GM23338 (cell line): ENCODE measurements around the gene SLX4. TPM values are rescaled to one million over a fixed set of nuclear protein-coding genes. Genes with fewer than 3 reads are reported as not detected.

Source experiments
- ATAC-seq: fragments of 200-7000 bp; cut with Tn5 transposase; 3 replicates; pipeline ENCODE4 v1.9.1; 2020
- DNase-seq: peaks from one replicate; pipeline ENCODE4 v3.0.0-alpha.2; 2015; ENCODE audit warnings: low spot score
- H2AFZ ChIP-seq: fragments of 200-600 bp; sonication (generic); 2 replicates; pipeline ENCODE4 v1.8.0; 2016; ENCODE audit warnings: antibody characterized with exemption, mild to moderate bottlenecking, moderate library complexity
- H3F3A ChIP-seq: fragments of 200-600 bp; sonication (generic); replicated peaks from 2 replicates; pipeline ENCODE4 v1.8.0; 2017; ENCODE audit warnings: antibody characterized with exemption, mixed run types, low read depth
- H3K27ac ChIP-seq: fragments of 200-600 bp; sonication (generic); 2 replicates; pipeline ENCODE4 v1.6.1; 2016; ENCODE audit warnings: low read depth
- H3K27me3 ChIP-seq: fragments of 200-600 bp; sonication (generic); 2 replicates; pipeline ENCODE4 v1.8.0; 2016; ENCODE audit warnings: mild to moderate bottlenecking, mixed run types, moderate library complexity; ENCODE audit not compliant: insufficient read depth
- H3K36me3 ChIP-seq: fragments of 200-600 bp; sonication (generic); 2 replicates; pipeline ENCODE4 v1.8.0; 2016; ENCODE audit warnings: mild to moderate bottlenecking; ENCODE audit not compliant: insufficient read depth
- H3K4me1 ChIP-seq: fragments of 200-600 bp; sonication (generic); 2 replicates; pipeline ENCODE4 v1.8.0; 2016; ENCODE audit warnings: mild to moderate bottlenecking, moderate library complexity; ENCODE audit not compliant: insufficient read depth
- H3K4me2 ChIP-seq: fragments of 200-600 bp; sonication (generic); 2 replicates; pipeline ENCODE4 v1.7.1; 2017; ENCODE audit warnings: mixed run types
- H3K4me3 ChIP-seq: fragments of 200-600 bp; sonication (generic); 2 replicates; pipeline ENCODE4 v1.6.1; 2016; ENCODE audit warnings: mixed run types
- H3K79me2 ChIP-seq: fragments of 200-600 bp; sonication (generic); replicated peaks from 2 replicates; pipeline ENCODE4 v1.8.0; 2017; ENCODE audit warnings: mild to moderate bottlenecking; ENCODE audit not compliant: insufficient read depth
- H3K9me2 ChIP-seq: fragments of 200-600 bp; sonication (generic); 2 replicates; pipeline ENCODE4 v1.8.0; 2017; ENCODE audit not compliant: insufficient read depth
- H4K20me1 ChIP-seq: fragments of 200-600 bp; sonication (generic); replicated peaks from 2 replicates; pipeline ENCODE4 v1.8.0; 2017; ENCODE audit warnings: mild to moderate bottlenecking; ENCODE audit not compliant: insufficient read depth
- H3K27ac Mint-ChIP-seq: 2 replicates; pipeline ENCODE4 v1.8.0; 2020; ENCODE audit warnings: inconsistent platforms, mild to moderate bottlenecking, moderate library complexity, mixed read lengths
- H3K27me3 Mint-ChIP-seq: 3 replicates; pipeline ENCODE4 v1.8.0; 2022; ENCODE audit warnings: low read depth, mild to moderate bottlenecking, moderate library complexity, mixed read lengths, inconsistent platforms; ENCODE audit not compliant: insufficient read depth, poor library complexity
- H3K36me3 Mint-ChIP-seq: 3 replicates; pipeline ENCODE4 v1.8.0; 2021; ENCODE audit warnings: low read depth, mild to moderate bottlenecking, inconsistent platforms, moderate library complexity, mixed read lengths
- H3K4me1 Mint-ChIP-seq: 3 replicates; pipeline ENCODE4 v1.8.0; 2020; ENCODE audit warnings: mild to moderate bottlenecking, inconsistent platforms, mixed read lengths
- H3K4me3 Mint-ChIP-seq: 3 replicates; pipeline ENCODE4 v1.8.0; 2021; ENCODE audit warnings: moderate library complexity, mild to moderate bottlenecking, inconsistent platforms, mixed read lengths
- H3K9me3 Mint-ChIP-seq: 3 replicates; pipeline ENCODE4 v1.8.0; 2020; ENCODE audit warnings: moderate library complexity, mild to moderate bottlenecking, inconsistent platforms, mixed read lengths
- CREB1 ChIP-seq: fragments of 250-450 bp; sonication (Bioruptor Pico); IDR thresholded peaks from 2 replicates; pipeline ENCODE4 v1.5.0; 2020; ENCODE audit warnings: low read depth, mild to moderate bottlenecking, moderate library complexity
- ETS1 ChIP-seq: IDR thresholded peaks from 2 replicates; pipeline ENCODE4 v1.6.1; 2016; ENCODE audit warnings: antibody characterized with exemption
- EZH2 ChIP-seq: fragments of 200-600 bp; sonication (generic); IDR thresholded peaks from one replicate; pipeline ENCODE4 v1.8.0; 2017; ENCODE audit warnings: antibody characterized with exemption, mild to moderate bottlenecking, low read depth; ENCODE audit not compliant: unreplicated experiment
- NANOG ChIP-seq: IDR thresholded peaks from 2 replicates; pipeline ENCODE4 v1.6.1; 2016; ENCODE audit warnings: antibody characterized with exemption, borderline replicate concordance
- POLR2AphosphoS5 ChIP-seq: IDR thresholded peaks from 2 replicates; pipeline ENCODE4 v1.6.1; 2016; ENCODE audit warnings: antibody characterized with exemption, low read depth
- REST ChIP-seq: IDR thresholded peaks from one replicate; pipeline ENCODE4 v1.6.1; 2018; ENCODE audit warnings: antibody characterized with exemption; ENCODE audit not compliant: unreplicated experiment
- STAT1 ChIP-seq: IDR thresholded peaks from one replicate; pipeline ENCODE4 v1.6.1; 2016; ENCODE audit warnings: antibody characterized with exemption; ENCODE audit not compliant: unreplicated experiment
- ZNF114 ChIP-seq: fragments of 250-450 bp; sonication (Bioruptor Pico); IDR thresholded peaks from 2 replicates; pipeline ENCODE4 v1.5.0; 2020; ENCODE audit warnings: mild to moderate bottlenecking, moderate library complexity
- ZNF331 ChIP-seq: fragments of 250-450 bp; sonication (Bioruptor Pico); IDR thresholded peaks from 2 replicates; pipeline ENCODE4 v1.5.0; 2020; ENCODE audit warnings: low read depth, mild to moderate bottlenecking, moderate library complexity
- ZNF462 ChIP-seq: fragments of 250-450 bp; sonication (Bioruptor Pico); IDR thresholded peaks from 2 replicates; pipeline ENCODE4 v1.5.0; 2020; ENCODE audit warnings: mild to moderate bottlenecking, moderate library complexity
- polyA plus RNA-seq: library from polyadenylated mRNA; unstranded; fragments of >200 nt; fragmentation: Nextera tagmentation; extraction: Ambion mirVana; gene quantifications from 2 replicates; pipeline ENCODE4 v1.2.1, GENCODE V29; 2016
- total RNA-seq: library from RNA; depleted of rRNA; stranded (reverse); fragments of >200 nt; shearing (Covaris generic); gene quantifications from 2 replicates; pipeline ENCODE4 v1.2.3, GENCODE V29; 2014

Gene SLX4
- total and polyA plus RNA-seq, 2 experiments from 2014 or later, result 3.0 to 15.2 TPM

GRCh38 chr16:3579776-3580175, 31.6 kb downstream of the SLX4 start (continued):
- no peak for TF ChIP-seq ETS1
- no peak for TF ChIP-seq EZH2
- no peak for TF ChIP-seq NANOG
- TF ChIP-seq ZNF114, result no peak
- TF ChIP-seq ZNF462 (CRISPR knock-in tag), result no peak

GRCh38 chr16:3578610-3579551, 32.5 kb downstream of the SLX4 start:
- DNase-seq (peak; percentile 39), ATAC-seq (peak; percentile 46)
- H3K27ac ChIP-seq, result no peak overlapping the region
- no peaks in the 10 kb centered on the region for H3K4me1 ChIP-seq
- H3K4me1 Mint-ChIP-seq, result peaks cover 15% of the 10 kb centered on the region
- no peaks in the 10 kb centered on the region; the same call in 2 of the 3 replicates for H3K9me3 Mint-ChIP-seq
- no peaks in the 10 kb centered on the region for H3F3A ChIP-seq
- H3K79me2 ChIP-seq, result no peaks in the 10 kb centered on the region
- H3K27ac Mint-ChIP-seq, result no peak overlapping the region; the same call in 1 of the 2 replicates
- no peaks in the 10 kb centered on the region for H4K20me1 ChIP-seq
- H3K4me3 ChIP-seq, result no peak overlapping the region
- no peaks in the 10 kb centered on the region for H3K9me2 ChIP-seq
- peaks cover 2% of the 10 kb centered on the region for H3K27me3 Mint-ChIP-seq
- no peak overlapping the region; the same call in 2 of the 3 replicates for H3K4me3 Mint-ChIP-seq
- H2AFZ ChIP-seq, result no peak overlapping the region
- peaks cover 14% of the 10 kb centered on the region; the same call in 2 of the 3 replicates for H3K36me3 Mint-ChIP-seq
- no peaks in the 10 kb centered on the region for H3K36me3 ChIP-seq
- H3K4me2 ChIP-seq, result no peak overlapping the region; the same call in 1 of the 2 replicates
- H3K27me3 ChIP-seq, result no peaks in the 10 kb centered on the region
- TF ChIP-seq EZH2 (no peak), ETS1 (no peak), STAT1 (no peak), ZNF114 (no peak), REST (no peak), POLR2AphosphoS5 (no peak), CREB1 (CRISPR knock-in tag) (no peak), ZNF331 (CRISPR knock-in tag) (no peak)
